HFF-Myc (cell line): ENCODE measurements around the gene EXOC6B.
A peak's percentile ranks its signal among the peaks of the same experiment; 100 is the strongest.

ENCODE experiments used
- DNase-seq: peaks from one replicate; pipeline ENCODE4 v3.0.0-alpha.2; 2011; ENCODE audit warnings: low read depth; ENCODE audit errors: extremely low read depth
- H3K4me3 ChIP-seq: replicated peaks from 2 replicates; pipeline ENCODE4 v1.5.1; 2011; ENCODE audit warnings: low read depth, mild to moderate bottlenecking, control low read depth, low read length
- CTCF ChIP-seq: IDR thresholded peaks from 2 replicates; pipeline ENCODE4 v1.5.1; 2012; ENCODE audit warnings: mild to moderate bottlenecking, low read depth, low read length, control low read depth; ENCODE audit errors: missing control alignments

The EXOC6B gene

DNA sequence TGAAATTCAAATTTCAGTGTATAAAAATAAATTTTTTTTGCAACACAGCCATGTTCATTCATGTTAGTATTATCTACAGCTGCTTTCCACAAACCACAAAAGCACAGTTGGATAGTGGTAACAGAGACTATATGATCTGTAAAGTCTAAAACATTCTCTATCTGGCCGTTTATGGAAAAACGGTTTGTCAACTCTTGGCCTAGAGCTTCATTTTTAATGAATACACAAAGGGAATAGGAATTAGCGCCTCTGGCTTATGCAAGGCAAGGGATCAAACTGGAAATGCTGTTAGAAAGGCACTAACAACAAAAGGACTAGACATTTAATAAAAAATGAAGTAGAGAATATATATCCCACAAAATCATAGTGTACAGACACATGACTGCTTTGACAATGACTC is 211.9 kb downstream of the EXOC6B start:
- DNase-seq: no peak
- no peak for TF ChIP-seq CTCF
- no peak overlapping the region for H3K4me3 ChIP-seq

DNA sequence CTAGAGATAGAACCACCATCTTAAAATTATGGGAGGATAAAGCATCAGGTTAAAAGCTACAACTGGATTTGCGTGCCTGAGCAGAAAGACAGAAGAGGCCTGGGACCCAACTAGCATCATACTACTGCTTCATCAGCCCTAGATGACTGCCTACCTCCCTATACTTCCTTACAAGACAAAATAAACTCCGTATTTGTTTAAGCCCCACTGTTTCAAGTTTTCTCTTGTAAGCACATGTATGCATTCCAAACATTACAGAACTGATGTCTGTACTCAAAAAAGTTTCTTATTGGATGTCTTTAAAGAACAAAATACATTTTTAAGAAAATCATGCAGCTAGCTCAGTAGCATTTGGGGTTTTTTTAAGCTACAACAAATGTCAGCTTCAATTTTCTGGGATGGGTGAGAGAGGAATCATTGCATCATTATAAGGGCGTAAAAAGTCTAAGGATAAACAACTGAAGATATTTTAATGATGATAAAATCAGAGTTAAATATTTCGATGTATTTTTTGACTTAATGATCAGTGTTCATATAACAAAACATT is 213.1 kb downstream of the EXOC6B start:
- DNase-seq: no peak
- TF ChIP-seq CTCF: no peak
- no peak overlapping the region for H3K4me3 ChIP-seq

- DNase-seq: no peak
- H3K4me3 ChIP-seq: no peak overlapping the region
- no peak for TF ChIP-seq CTCF
These were observed 218.6 kb downstream of the EXOC6B start for GRCh38 chr2:72607189-72607588.

DNA sequence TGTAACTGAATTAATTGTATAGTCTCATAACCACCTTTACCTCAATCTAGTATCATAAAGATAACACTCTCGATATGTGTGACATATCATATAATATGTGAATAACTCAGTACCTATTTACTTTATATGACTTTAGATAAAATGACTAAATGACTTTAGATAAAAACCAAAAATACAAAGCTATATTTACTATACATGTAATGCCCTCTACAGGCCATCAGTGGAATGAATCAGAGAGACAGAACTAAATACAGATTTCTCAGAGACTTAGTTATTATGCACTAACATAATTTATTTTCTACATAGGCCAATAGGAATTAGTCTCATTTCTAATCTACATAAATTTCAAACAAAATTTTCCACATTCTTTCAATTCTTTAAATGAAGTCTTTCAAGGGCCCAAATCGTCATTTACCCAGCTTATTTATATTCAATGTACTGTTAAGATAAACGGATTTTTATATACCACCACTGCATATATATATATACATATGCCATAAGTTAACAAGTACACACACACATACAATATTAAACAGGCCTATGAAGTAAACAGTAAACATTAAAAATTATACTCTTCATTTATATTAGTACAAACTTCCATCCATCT is 219.9 kb downstream of the EXOC6B start:
- no peak overlapping the region for H3K4me3 ChIP-seq
- DNase-seq: no peak
- peak; percentile 42 for TF ChIP-seq CTCF

GRCh38 chr2:72604468-72604867 is 221.4 kb downstream of the EXOC6B start:
- no peak overlapping the region for H3K4me3 ChIP-seq
- TF ChIP-seq CTCF: no peak
- no peak for DNase-seq

- DNase-seq: no peak
- no peak overlapping the region for H3K4me3 ChIP-seq
- no peak for TF ChIP-seq CTCF
These were observed 222.4 kb downstream of the EXOC6B start for GRCh38 chr2:72603481-72603880.

DNA sequence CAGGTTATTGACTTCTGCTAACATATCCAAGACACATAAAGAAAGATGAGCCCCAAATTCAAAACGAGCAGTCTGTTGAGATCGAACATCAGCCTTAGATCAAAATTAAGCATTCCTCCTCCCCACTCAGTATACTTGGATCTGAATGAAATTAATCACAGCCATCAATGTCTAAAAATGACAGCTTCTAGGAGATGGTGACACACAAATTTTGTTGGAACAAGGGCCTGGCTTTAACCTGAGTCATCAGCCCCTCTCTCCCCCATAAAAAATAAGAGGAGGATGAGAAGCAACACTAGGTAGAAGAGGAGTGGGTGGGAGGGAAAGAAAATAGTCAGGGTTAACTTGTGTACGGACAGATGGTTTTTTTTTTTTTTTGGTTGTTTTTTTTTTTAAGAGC is 223.1 kb downstream of the EXOC6B start:
- no peak for DNase-seq
- no peak for TF ChIP-seq CTCF
- H3K4me3 ChIP-seq: no peak overlapping the region
